Stimulated activated CD4-positive, alpha-beta T cell treated with anti-CD3 and anti-CD28 coated beads, Interleukin-2, amount 100 ng/mL, for 4 hours (primary cell): ENCODE measurements around the gene NTRK2.

Experiments
- DNase-seq: peaks from one replicate; pipeline ENCODE4 v3.0.0-alpha.2; 2020; ENCODE audit warnings: low read depth

NTRK2 gene

DNA sequence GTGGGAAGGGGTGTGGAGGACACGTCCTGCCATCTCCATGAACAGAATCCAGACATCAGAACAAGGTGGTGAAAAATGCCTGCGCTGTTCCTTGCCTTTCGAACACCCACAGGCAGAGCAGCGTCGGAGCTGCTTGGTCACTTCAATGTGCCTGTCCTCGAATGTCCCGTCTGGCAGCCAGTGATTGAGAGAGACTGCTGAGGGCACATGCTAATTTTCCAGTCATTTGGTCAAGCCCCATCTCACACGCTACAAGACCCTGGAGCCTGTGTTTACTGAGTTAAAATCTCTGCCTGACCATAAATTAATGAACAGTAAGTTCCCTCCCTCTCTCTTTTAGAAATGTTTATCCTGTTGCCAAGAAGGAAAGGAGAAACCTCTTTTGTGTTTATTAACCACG lies 149.3 kb downstream of the NTRK2 start:
- no peak for DNase-seq

DNA sequence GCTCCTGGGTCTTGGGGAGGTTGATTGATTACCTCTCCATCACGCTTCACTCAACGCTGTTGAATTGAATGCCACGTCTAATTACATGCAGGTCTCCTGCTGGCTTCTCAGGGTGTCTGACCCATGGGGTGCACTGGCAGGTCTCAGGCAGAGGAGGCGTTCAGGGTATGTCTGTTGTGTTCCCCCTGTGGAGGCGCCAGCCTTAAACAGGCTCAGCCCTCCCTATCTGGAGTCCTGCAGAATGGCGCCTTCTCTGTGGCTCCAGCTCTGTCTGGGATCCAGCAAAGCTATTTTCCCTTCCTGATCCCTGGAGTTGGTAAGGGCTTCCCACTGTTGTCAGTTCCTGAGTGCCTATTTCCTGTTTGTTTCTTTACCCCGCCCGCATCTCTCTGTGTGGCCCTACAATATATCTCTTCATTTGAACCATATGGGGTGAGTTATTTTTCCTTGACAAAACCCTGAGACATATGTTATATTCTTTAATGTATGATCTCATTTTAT lies 150.0 kb downstream of the NTRK2 start:
- no peak for DNase-seq

DNA sequence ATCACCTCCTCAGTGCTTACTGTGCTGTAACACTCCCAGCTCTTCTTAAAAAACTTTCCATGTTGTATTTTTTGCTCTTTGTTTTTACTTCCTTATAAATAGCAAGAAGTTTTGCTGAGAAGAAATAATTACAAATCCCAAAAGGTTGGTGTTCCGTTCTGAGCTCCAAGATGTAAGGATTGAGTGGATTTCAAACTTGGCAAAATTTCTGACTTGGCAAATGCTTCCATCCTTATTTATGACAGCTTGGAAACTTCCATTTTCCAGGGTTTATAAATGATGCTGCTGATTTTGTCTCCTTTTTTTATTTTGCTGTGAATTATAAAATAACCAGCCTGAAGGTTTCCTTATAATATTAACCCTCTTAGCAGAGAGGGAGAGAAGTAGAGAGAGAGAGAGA lies 151.9 kb downstream of the NTRK2 start:
- no peak for DNase-seq

DNA sequence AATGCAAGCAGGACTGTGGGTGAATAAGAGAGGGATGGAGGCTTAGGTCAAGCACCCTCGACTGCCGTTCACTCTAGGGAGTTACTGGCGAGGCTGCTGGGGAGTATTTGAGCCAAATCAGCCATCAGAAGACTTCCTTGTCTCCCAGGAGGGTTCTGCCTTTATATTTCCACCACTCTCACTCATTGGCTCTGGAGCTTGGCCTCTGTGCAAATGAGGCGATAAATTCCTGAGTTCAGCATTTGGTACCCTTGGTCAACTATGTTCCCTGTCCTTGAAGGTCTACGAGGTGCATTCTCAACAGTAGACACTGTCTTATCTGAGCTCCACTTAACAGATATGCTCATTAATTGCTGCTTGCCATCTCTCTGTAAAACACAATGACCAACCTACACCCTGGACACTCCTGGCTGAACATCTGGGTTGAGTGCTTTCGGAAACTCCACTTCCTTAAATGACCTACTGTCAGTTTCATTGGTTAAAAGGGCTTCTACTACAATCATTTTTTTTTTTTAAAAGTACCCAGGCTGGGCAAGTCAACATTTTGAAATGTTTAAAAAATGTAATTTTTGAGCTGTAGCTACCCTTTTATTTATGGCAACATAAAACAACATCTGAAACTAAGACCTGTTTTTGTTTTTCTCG lies 153.2 kb downstream of the NTRK2 start:
- DNase-seq: no peak

DNA sequence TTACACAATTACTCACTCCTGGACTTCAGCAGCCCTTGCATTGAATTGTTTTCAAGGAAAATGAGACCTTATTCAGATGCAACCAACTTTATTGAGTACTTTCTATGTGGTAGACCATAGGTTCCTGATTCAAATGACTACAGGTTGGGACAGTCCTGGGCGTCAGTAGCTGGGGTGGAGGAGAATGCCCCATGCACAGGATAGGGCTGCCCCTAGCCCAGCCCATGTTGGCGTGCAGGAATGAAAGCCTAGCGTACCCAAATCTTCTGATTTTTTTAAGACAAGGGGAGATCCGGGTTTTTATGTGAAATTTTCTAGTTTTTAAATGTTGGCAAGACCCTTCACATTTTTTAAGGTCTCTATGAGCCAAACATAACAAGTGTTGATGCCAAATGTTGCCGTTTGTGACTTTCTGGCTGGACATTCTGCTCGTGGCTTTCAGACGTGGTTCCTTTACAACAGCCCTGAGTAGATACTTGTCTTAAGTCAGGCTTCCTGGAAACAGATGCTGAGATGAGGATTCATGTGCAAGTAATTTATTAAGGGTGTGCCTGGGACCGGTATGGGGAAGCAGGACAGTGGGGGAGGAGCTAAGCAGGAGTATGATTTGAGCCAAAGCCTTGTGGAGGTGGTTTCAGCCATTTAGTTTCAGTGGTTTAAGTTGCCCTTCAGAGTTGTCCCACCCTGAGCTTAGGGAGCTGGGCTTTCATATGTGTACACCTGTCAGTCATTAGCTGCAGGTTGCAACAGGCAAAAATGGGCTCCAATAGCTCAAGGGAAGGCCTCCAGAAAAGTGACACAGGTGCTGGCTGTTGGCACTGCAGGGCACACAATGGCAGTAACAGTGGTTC lies 154.1 kb downstream of the NTRK2 start:
- DNase-seq: no peak

DNA sequence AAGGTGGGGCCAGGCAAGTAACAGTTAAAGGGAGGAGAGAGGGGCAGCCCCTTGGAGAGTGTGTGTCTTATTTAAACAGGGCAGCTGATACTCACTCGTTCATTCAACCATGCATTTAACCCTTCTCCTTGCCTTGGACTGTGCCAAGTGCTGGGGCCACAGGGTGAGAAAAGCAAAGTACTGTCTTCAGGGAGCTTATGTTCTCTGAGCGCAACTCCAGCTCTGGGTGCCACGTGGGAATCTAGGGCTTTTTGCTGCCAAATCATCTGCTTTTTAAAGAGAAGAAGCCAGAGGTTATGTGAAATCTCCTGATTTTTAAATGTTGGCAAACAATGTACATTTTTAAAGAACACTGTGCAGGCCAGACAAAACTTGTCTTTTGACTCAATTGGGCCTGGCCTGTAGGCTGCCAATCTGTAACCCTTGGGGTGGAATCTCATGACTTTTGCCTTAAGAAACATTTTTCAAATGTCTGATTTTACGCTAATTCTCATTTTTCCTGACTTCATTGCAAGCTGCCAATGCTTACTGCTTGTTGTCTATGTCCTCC lies 157.8 kb downstream of the NTRK2 start:
- DNase-seq: no peak

DNA sequence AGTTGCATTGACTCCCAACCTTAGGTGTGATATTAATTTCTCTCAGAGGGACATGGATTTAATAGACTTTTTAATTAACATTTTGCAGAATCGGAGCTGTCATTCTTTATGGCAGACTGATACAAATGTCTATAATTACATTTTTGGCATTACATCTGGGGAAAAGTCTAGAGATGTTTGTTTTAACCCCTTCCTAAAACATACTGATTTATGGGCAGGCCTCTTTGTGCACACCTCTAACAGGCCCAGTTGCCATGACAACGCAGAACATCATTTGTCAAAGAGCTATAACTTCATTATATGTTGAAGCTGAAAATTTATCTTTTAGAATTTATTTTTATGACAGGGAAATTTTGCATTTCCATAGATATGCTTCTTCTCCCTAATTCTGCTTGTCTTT lies 158.5 kb downstream of the NTRK2 start:
- no peak for DNase-seq

DNA sequence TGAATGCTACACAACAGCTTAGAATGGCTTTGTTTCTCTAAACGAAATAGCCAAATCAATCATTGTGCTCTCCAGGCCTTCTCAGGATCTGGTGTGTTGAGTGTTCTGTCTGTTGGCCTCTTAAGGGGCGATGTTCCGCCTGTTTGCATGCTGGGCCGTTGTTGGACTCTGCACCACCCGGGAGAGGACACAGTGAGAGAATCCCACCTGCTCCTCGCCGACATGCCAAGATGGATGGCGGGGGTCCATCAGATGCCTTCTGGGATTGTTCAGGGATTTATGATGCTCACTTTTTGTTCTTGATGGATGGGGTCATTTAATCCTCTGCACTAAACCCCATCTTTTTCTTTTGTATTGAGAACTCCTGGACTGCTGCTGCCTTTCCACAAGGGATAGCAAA lies 159.9 kb downstream of the NTRK2 start:
- no peak for DNase-seq

DNA sequence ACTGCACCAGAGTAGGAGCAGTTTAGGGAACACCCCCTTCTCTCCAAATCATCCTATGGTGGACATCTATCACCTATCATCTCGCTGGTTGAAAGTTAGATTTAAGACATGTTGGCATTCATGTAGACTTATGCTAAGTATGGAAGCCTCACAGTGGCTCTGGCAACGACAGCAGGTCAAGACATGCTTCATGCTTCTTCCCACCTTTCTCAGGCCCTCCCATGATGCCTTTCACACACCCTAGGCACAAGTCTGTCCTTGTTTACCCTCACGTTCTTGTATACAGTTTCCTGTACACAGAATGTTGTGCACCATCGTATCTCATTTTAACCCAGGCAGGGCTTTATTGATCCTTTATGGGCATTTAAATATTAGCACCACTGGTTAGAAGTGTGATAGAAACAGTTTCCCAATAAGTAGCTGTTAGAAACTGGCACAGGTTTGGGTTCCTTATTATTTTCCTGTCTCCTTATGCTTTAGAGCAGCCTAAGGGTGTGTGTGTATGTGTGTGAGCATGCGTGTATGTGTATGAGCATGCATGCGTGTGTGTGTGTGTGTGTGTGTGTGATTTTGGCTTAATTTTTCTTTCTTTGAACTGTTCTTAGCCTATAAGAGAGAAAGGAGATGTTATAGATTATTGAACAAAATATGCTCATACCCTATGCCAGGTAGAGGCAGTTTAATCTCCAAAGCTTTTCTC lies 160.6 kb downstream of the NTRK2 start:
- no peak for DNase-seq

DNA sequence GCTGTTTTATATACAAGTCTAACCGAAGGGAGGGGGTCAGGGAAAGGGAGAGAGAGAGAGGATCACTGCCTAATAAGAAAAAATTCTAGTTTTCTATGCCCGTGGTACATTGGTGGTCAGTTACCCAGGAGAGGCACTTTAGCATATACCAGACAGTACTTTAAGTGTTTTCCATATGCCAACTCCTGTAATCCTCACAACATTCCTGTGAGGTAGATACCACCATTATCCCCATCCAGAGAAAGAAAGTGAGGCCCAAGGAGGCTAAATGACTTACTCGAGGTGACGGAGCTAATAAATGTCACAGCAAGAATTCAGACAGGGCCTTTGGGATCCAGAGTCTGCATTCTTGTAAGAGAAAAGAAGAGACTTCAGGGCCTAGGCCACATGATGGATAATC lies 161.8 kb downstream of the NTRK2 start:
- no peak for DNase-seq

DNA sequence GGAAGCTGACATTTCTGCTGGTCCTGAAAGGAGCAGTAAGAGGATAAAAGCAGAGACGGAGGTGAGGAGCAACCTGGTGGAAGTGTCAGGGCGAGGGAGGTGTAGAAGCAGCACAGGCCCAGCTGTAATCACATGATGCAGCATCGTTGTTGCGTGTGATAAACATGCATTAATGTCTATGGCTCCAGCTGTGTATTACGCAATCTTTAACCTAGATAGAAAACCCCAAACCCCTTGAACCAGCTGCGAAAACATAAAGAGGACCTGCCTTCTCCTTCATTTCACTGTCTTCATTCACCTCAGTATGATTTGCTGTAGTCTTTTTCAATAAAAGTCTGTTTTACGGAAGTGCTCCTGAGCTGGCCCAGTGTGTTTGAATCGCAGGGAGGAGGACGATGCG lies 162.9 kb downstream of the NTRK2 start:
- DNase-seq: no peak

DNA sequence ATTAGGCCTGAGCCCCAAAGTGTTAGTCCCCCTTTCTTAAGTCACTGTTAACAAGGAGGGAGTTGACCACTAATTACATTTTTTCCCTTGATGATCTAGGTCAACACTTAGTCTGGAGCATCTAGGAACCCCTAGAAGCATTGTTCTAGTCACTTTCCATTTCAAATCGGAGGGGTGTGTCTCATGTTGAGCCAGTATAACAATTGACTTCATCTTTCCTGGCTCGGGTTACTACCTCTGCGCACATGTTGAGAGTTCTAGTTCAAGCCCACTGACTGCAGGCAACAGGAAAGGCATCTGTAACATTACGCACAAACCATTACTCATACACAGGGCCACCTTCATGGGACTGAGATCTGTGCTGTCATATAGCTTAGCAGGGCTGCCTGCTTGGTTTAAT lies 164.9 kb downstream of the NTRK2 start:
- no peak for DNase-seq

DNA sequence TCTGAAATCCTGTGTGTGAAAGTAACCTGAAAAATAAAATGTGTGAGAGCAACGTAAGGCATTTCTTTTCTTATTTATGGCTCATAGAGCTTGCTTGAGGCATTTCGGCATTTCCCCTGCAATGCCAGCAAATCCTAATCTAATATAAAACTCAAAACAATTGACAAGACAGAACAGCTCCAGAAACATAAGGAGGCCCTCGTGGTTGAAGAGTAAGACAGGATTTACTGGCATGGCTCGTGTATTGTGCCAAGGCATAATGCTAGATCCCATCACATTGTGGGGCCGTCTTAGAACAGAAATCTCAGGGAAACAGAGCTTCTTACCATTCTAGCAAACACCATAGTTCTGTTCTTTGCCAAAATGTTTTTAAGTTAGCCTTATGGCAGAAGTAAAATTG lies 166.2 kb downstream of the NTRK2 start:
- DNase-seq: no peak

DNA sequence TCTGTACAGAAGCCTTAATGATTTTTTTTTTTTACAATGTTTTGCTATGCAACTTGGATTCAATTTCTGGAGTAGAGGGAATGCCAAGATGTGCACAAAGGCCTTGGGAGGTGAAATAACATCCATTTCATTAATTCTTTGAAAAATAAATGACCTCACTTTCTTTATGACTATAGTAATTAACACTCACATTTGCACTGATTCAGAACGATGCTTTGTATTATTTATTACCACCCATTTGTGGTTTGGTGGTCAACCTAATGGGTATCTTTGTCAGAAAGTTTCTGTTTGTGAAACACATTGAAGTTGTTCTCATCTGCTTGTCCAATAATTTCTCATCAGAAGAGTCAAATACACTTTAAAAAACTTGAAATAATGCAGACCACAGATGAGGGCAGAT lies 169.3 kb downstream of the NTRK2 start:
- DNase-seq: no peak

DNA sequence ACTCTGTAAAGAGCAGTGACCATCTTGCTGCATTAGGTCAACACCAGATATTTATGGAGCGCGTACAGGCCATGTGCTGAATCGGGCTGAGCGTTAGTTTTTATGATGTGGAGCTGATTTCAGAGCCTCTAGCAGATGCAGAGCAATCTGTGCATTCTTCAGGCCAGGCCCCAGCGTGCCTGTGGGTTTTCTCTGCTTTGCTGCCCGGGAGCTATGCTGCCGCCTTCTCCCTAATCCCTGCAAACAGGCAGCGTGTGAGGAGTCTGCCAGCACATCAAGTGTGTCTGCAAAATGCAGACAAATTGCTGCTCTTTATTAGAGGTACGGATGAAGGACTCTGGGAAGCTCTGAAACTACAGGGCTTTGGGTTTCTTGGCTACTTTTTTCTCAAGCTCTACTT lies 170.0 kb downstream of the NTRK2 start:
- no peak for DNase-seq

DNA sequence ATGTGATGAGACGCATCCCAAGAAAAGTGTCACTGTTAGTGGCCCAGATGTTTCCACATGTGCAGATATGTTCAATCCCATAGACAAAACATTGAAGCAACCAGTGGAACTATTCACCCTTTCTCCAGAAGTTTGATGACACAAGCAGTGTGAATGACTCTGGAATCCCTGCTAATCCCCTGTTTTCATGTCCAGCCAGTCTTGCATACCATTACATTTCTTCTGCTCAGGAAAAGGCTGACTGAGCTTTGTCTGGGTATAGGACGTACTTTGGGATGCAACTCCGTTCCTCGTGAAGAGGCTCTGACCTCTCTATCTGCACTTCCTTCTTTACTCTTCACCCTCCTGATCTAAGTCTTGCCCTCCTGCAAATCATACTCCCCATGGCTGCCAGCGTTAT lies 172.4 kb downstream of the NTRK2 start:
- no peak for DNase-seq

DNA sequence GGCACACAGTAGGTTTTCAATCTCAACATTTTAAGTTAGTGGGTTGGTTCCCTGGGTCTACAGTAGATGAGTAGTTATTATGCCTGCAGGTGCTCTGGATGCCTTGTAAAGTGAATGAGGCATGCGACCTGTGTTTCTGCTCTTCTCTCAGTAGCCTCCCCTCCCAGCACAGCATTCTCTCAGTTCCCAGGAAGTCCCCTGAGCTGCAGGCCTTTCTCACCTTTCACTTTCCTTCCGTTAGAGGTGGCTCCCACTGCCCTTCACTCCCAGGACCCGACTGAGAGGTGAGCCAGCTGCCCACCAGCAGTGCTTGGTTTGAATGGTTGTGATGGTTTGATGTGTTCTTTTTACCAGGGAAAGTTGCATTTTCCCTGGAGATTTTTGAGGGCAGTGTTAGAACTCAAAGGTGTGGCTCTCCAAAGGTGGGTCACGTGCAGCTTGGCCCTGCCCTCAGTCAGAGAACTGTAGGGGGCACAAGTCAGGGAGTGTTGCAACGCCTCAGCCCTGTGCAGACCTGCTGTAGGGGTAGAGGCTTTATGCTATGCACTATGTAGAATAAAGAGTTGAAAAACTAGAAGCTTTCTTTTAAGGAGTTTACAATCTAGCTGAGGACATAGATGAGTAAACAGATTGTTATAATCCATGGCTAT lies 173.8 kb downstream of the NTRK2 start:
- DNase-seq: no peak

DNA sequence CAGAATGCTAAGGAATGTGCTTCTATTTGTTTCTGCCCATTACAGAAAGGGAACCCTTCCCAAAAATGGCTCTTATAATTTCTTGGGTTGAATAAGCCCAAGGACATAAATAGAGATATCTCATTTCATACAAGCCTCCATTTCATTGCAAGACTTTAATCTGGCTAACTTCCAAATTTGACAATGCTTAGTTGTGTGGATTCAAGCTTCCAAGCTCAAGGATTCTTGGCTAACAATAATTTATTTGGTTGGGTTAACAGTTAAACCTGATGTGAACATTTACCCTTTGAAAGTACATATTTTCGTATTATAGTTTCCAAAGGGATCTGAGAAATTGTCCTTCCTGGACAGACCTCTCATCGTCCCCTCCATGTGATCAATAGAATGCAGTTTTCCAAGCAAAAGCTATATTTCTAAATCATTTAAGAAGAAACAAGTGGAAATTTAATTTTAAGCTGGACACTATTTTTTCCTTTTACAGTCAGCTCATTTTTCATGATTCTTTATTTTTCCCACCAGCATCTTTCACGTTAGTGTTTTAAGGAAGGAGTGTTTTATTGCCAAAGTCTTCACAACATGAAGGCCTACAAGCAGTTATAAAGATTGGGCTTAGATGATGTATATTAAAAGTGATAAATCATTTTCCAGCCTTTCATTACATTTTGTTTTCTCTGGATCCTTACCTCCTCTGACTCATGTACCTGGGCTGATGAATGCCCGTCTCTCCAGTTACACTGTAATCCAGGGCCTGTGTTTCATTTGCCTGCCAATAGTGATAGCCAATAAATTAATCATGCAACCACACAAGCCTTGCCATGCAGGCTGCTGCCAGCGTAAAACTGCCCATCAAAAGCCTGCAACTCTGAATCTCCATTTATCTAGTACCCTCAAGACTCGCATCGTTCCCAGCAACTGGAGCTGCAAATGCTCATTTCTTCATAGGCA lies 176.7 kb downstream of the NTRK2 start:
- no peak for DNase-seq

DNA sequence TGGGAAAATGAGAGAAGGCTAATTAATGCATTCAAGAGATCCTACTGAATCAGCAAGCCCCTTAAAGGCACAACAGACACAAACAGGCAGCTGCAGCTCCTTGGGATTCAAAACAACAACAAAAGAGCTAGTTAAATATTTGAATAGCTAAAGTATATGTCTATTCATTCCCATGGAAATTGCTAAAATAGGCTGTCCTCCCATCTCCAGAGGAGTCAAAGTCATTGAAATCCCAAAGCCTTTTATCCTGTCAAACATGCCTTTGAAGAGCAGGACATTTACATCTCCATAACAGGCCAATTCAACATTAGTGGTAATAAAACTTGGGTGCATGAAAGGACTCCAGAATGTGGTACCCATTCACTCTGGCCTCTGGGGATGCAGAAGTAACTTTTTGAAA lies 177.4 kb downstream of the NTRK2 start:
- no peak for DNase-seq

DNA sequence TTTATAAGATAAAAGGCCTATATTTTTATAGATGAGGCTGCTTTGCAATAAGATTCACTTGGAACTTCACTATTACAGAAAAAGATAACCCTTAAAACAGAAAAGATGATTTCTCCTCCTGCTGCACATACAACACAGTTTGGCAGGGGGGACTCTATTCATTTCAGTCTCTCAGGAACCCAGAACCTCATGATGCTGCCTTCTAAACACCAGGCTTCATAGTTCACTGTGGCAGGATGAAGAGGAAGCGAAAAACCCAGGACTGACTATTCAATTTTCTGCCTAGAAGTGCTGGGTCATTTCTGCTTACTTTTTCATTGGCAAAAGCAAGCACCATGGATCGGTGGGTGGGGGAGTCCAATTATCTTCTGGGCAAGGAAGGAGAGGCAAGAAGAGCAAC lies 179.5 kb downstream of the NTRK2 start:
- no peak for DNase-seq

DNA sequence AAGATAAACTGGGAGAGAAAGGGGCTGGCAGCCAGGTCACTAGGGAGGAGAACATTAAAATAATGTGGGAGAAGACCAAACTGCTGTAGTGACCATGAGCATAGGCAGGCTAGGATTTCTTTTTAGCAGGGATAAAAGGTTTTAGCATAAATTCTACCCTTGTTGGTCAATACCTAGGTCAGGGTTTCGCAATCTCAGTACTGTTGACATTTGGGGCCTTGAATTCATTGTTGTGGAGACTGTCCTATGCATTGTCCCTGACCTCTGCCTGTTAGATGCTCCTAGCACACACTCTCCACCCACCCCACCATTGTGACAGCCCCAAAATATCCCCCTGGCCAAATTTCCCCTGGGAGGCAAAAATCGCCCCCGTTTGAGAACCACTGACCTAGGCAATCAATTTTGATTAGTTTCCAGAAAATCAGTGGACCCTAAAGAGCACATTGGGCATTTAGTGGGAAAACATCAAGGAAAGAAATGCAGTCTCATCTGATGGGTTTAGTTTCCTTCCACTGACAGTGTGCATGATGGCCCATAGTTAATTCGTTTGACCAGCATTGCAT lies 181.4 kb downstream of the NTRK2 start:
- DNase-seq: no peak
